HG02870 (cell line): ENCODE data around the gene MEMO1.
"Not testable (repeated sequence)": the region's sequence is repeated elsewhere in the genome, so short reads cannot be mapped to it uniquely, and the experiment has no call there.

Experiments
- ATAC-seq: cut with Tn5 transposase; IDR thresholded peaks from one replicate; pipeline ENCODE4 v1.9.1; 2021; ENCODE audit warnings: mild to moderate bottlenecking, moderate library complexity; ENCODE audit not compliant: unreplicated experiment

Gene MEMO1

DNA sequence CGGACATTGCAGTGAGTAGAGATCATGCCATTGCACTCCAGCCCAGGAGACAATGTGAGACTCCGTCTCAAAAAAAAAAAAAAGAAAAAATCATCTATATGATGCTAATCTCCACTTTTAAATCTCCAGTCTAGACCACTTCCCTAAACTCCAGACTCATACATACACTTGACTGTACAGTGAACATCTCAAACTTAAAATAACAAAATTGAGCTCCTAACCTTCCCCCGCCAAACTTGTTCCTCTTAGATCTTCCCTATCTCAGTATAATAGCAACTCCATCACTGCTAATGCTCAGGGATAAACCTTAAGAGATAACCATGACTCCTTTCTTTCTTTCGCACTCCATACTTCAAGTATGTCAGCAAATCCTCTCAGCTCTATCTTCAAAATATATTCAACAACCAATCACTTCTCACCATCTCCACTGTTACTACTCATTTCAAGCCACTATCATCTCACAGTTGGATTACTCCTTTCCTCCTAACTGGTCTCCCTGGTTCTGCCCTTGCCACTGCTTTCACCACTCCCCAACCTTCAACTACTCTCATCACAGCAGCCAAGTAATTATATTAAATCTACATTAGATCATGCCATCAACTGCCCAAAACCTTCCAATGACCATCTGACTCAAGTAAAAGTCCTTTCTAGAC lies 12.0 kb downstream of the MEMO1 start:
- ATAC-seq, result no peak

DNA sequence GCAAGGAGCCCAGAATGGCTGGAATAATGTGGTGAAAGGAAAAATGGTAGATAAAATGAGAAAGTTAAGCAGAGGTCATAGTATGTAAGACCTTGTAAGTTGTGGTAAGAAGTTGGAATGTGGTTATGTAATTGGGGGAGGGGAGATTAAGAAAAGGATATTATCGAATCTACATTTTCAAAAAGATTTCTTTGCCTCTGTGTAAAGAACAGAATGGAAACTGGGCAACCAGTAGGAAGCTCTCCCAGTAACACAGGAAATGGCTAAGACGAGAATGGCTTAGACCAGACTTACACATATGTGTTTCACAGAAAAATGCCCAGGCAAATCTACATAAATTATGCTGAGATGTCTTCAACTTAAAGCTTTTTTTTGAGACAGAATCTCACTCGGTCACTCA lies 13.2 kb downstream of the MEMO1 start:
- ATAC-seq, result no peak

- ATAC-seq, result no peak
Observed at GRCh38 chr2:31996571-31997150, 14.1 kb downstream of the MEMO1 start.

GRCh38 chr2:31992934-31993333 lies 17.9 kb downstream of the MEMO1 start:
- no peak for ATAC-seq

DNA sequence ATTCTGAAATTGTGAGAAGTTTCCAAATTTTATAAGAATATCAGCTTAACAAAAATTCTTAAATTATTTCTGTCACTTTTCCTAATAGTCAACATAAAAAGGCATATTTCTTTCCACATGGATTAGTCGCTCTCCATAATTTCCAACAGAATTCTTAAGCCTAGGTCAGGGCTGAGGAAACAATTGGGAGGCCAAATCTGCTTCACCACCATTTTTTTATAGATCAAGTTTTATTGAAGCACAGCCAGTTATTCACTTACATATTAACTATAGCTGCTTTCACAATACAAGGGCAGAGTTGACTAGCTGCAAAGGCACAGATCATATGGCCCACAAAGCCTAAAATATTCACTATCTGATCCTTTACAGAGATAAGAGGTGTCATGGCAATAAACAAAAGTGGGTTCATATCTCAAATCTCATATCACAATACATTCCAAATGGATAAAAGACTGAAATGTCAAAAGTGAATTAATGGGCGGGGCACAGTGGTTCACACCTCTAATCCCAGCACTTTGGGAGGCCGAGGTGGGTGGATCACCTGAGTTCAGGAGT lies 18.7 kb downstream of the MEMO1 start:
- ATAC-seq, result no peak

DNA sequence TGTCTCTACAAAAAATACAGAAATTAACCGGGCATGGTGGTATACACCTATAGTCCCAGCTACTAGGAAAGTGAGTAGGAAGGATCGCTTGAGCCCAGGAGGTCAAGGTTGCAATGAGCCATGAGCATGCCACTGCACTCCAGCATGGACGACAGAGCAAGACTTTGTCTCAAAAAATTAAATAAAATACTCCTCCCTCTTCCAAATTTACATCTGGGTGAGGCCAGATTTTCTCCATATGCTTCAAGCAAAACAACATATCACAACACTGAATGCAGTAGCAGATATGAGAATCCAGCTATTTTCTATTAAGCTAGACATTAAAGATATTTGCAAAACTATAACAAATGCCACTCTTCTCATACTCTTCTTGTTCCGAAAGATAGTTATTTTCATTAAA lies 20.9 kb downstream of the MEMO1 start:
- no peak for ATAC-seq

DNA sequence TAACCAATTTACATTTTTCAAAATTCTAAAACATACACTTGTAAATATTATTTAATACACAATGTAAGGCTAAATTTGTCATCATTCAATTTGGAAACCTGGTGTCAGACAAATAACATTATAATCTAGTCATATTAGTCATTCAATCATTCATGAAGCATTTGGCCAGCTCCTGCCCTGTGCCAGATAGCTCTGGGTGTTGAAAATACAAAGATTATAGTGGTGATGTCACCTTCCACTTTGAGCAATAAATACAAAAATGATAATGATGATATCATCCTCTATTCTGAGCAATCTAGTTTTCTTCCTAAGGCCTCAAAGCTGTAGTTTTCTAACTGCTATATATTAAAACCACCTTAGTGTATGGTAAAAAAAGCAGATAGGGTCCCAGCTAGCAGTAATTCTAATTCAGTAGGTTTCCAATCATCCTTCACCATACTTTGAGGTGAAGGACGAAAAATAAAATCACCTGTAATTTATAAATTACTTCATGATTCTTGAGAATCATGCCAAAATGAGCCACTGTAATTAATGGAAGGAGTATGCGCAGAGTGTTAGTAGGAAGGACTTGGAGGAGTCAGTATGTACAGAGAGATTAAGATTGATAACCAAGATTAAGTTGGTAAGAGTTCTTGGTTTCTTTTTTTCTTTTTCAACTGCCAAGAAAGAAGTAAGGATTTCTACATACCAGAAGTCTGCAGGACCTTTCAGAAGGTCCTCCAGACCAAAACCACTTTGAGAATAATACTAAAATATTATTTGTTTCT lies 23.2 kb downstream of the MEMO1 start:
- ATAC-seq, result no peak

DNA sequence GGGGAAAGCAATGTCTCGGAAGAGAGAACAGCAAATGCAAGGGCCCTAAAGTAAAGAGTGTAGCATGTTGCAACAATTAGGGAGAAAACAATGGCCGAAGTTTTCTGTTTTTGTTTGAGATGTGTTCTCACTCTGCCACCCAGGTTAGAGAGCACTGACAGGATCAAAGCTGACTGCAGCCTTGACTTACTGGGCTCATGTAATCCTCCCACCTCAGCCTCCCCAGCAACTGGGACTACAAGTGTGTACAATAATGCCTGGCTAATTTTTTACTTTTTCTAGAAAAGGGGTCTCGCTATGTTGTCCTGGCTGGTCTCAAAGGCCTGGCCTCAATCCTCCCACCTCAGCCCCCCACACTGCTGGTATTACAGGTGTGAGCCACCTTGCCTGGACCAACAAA lies 23.9 kb downstream of the MEMO1 start:
- no peak for ATAC-seq

GRCh38 chr2:31983762-31984467 lies 26.9 kb downstream of the MEMO1 start:
- ATAC-seq, result no peak

GRCh38 chr2:31980674-31981356 lies 30.0 kb downstream of the MEMO1 start:
- ATAC-seq, result peak; percentile 100

GRCh38 chr2:31979956-31980355 lies 30.9 kb downstream of the MEMO1 start:
- no peak for ATAC-seq

GRCh38 chr2:31979018-31979417 lies 31.8 kb downstream of the MEMO1 start:
- ATAC-seq, result no peak

DNA sequence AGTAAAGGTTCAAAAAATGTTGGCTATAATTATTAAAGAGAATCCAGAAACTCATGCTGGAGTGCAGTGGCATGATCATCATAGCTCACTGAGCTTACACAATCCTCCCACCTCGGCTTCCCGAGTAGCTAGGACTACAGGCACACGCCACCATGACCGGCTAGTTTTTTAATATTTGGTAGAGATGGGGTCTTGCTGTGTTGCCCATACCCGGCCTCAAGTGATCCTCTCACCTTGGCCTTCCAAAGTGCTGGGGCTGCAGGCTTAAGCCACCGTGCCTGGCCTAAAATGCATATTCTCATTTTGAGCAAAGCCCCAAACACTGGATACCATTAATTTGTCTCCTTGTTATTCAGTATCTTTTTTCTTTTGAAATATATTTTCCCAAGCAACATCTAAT lies 32.4 kb downstream of the MEMO1 start:
- no peak for ATAC-seq

- ATAC-seq, result no peak
Observed at GRCh38 chr2:31973665-31974064, 37.1 kb downstream of the MEMO1 start.

DNA sequence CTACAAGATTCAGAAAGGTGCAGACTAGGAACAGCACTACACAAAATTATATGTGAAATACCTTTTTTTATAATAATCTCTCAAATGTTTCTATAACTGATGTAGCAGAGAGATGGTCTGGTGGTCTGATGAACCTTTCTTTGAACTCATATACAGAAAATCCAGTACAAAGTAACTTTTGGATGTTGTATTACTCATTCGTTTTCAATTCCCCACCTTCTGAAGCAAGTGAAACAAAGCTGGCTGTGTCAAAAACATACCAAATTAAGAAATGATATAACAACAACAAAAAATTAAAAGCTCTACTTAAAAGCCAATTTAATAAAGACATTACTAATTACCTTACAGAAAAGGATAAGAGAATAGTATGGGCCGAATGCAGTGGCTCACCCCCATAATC lies 38.7 kb downstream of the MEMO1 start:
- ATAC-seq, result no peak

GRCh38 chr2:31969178-31969577 lies 41.6 kb downstream of the MEMO1 start:
- no peak for ATAC-seq

GRCh38 chr2:31967790-31968189 lies 43.0 kb downstream of the MEMO1 start:
- ATAC-seq, result no peak

DNA sequence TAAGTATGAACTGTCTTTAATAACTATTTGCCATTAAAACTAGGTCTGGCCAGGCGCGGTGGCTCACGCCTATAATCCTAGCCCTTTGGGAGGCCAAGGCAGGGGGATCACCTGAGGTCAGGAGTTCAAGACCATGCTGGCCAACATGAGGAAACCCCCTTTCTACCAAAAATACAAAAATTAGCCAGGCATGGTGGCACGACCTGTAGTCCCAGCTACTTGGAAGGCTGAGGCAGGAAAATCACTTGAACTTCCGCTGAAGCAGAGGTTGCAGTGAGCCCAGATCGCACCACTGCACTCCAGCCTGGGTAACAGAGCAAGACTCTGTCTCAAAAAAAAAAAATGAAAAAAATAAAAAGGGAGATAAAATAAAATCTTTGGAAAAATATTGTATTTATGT lies 44.4 kb downstream of the MEMO1 start:
- not testable (repeated sequence) for ATAC-seq

DNA sequence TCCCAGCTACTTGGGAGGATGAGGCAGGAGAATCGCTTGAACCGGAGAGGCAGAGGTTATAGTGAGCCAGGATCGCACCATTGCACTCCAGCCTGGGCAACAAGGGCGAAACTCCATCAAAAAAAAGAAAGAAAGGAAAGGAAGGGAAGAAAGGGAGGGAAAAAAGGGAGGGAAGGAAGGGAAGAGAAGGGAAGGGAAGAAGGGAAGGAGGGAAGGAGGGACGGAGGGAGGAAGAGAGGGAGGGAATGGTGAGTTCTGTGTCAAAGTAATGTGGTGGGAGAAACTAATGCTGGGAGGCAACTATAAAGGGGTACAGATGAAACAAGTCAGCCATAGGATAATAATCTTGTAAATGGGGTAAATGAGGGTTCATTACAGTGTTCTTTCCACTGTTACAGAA lies 45.7 kb downstream of the MEMO1 start:
- ATAC-seq, result no peak

GRCh38 chr2:31962757-31963361 lies 47.9 kb downstream of the MEMO1 start:
- peak; percentile 37 for ATAC-seq
